Cardiac muscle cell (in vitro differentiated cells and primary cell): ENCODE measurements around the gene PLEKHM2. TPM values are rescaled to one million over a fixed set of nuclear protein-coding genes. Genes with fewer than 3 reads are reported as not detected.

Experiments
- DNase-seq, 2 donors: peaks; one replicate each; pipeline versions ENCODE4 v3.0.0 to v3.0.0-alpha.2; 2010 to 2017; ENCODE audit warnings: low read depth in 1 of 2, low spot score in 1 of 2
- H3K27ac ChIP-seq: fragments of 200-600 bp; sonication (generic); 2 replicates; pipeline ENCODE4 v1.5.1; 2016
- H3K27me3 ChIP-seq: fragments of 200-600 bp; sonication (generic); 2 replicates; pipeline ENCODE4 v1.6.0; 2016; ENCODE audit warnings: control low read depth
- H3K36me3 ChIP-seq: fragments of 200-600 bp; sonication (generic); 2 replicates; pipeline ENCODE4 v1.5.1; 2016; ENCODE audit warnings: control low read depth
- H3K4me1 ChIP-seq: fragments of 200-600 bp; sonication (generic); 2 replicates; pipeline ENCODE4 v1.8.1; 2017; ENCODE audit warnings: low read depth, mild to moderate bottlenecking, mixed run types
- H3K4me3 ChIP-seq: fragments of 200-600 bp; sonication (generic); 2 replicates; pipeline ENCODE4 v1.5.1; 2016; ENCODE audit warnings: mild to moderate bottlenecking
- H3K9me3 ChIP-seq: fragments of 200-600 bp; sonication (generic); 2 replicates; pipeline ENCODE4 v1.5.1; 2017; ENCODE audit warnings: low read depth, mild to moderate bottlenecking, control low read depth
- polyA plus RNA-seq: library from polyadenylated mRNA; unstranded; fragments of >200 nt; fragmentation: Nextera tagmentation; extraction: Ambion mirVana; gene quantifications from 2 replicates; pipeline ENCODE4 v1.2.1, GENCODE V29; 2016
- total RNA-seq: library from RNA; depleted of rRNA; stranded (reverse); fragments of >200 nt; gene quantifications from 2 replicates; pipeline ENCODE4 v1.2.3, GENCODE V29; 2016
- TF ChIP-seq, protein P1 (sequence below): IDR thresholded peaks from 2 replicates; pipeline ENCODE4 v1.5.1; 2012; ENCODE audit warnings: low read depth, mild to moderate bottlenecking, low read length

PLEKHM2 gene
- total and polyA plus RNA-seq, 2 experiments from 2014 or later: 56.8 to 99.8 TPM

GRCh38 chr1:15708486-15709137, 24.5 kb downstream of the PLEKHM2 start:
- no peaks in the 10 kb centered on the region for H3K9me3 ChIP-seq
- TF ChIP-seq, protein P1, sequence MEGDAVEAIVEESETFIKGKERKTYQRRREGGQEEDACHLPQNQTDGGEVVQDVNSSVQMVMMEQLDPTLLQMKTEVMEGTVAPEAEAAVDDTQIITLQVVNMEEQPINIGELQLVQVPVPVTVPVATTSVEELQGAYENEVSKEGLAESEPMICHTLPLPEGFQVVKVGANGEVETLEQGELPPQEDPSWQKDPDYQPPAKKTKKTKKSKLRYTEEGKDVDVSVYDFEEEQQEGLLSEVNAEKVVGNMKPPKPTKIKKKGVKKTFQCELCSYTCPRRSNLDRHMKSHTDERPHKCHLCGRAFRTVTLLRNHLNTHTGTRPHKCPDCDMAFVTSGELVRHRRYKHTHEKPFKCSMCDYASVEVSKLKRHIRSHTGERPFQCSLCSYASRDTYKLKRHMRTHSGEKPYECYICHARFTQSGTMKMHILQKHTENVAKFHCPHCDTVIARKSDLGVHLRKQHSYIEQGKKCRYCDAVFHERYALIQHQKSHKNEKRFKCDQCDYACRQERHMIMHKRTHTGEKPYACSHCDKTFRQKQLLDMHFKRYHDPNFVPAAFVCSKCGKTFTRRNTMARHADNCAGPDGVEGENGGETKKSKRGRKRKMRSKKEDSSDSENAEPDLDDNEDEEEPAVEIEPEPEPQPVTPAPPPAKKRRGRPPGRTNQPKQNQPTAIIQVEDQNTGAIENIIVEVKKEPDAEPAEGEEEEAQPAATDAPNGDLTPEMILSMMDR: no peak
- H3K36me3 ChIP-seq: no peaks in the 10 kb centered on the region
- H3K4me3 ChIP-seq: no peak overlapping the region
- H3K4me1 ChIP-seq: peaks cover 9% of the 10 kb centered on the region
- DNase-seq: no peak
- H3K27me3 ChIP-seq: no peaks in the 10 kb centered on the region
- no peak overlapping the region for H3K27ac ChIP-seq

- peaks cover 8% of the 10 kb centered on the region for H3K4me1 ChIP-seq
- no peaks in the 10 kb centered on the region for H3K36me3 ChIP-seq
- H3K4me3 ChIP-seq: no peak overlapping the region
- TF ChIP-seq, protein P1: no peak
- no peak for DNase-seq
- no peaks in the 10 kb centered on the region for H3K27me3 ChIP-seq
- no peak overlapping the region for H3K27ac ChIP-seq
- no peaks in the 10 kb centered on the region for H3K9me3 ChIP-seq
Measured at GRCh38 chr1:15709226-15709625, 25.1 kb downstream of the PLEKHM2 start.

DNA sequence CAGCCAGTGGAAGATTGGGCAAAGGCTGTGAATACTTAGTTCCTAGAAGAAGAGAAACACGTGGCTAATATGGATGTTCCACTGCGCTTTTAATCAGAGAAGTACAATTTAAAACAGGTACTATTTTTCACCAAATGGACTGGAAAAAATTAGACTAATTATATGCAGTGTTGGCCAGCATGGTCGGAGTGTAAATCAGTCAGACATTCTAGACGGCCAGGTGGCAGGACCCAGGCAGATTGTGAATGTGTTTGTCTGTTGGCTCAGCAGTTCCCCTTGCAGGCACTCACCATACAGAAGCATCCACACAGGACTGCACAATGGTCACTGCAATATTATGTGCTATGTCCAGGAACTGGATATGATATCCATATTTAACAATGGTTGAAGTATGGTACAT, 28.0 kb downstream of the PLEKHM2 start:
- peaks cover 8% of the 10 kb centered on the region for H3K36me3 ChIP-seq
- DNase-seq: no peak
- no peaks in the 10 kb centered on the region for H3K27me3 ChIP-seq
- H3K4me3 ChIP-seq: no peak overlapping the region
- peaks cover 18% of the 10 kb centered on the region for H3K4me1 ChIP-seq
- TF ChIP-seq, protein P1: no peak
- no peaks in the 10 kb centered on the region for H3K9me3 ChIP-seq
- no peak overlapping the region for H3K27ac ChIP-seq

- Histone ChIP-seq H3K4me1 (peaks cover 27% of the 10 kb centered on the region), H3K36me3 (peaks cover 8% of the 10 kb centered on the region), H3K27ac (peak overlapping the region; percentile 88), H3K4me3 (no peak overlapping the region), H3K9me3 (no peaks in the 10 kb centered on the region), H3K27me3 (no peaks in the 10 kb centered on the region)
- TF ChIP-seq, protein P1: no peak
- peak; percentile 72 to 84 for DNase-seq
Measured at GRCh38 chr1:15714406-15715136, 30.5 kb downstream of the PLEKHM2 start.

- H3K4me1 ChIP-seq: peaks cover 27% of the 10 kb centered on the region
- peaks cover 27% of the 10 kb centered on the region for H3K36me3 ChIP-seq
- TF ChIP-seq, protein P1: no peak
- H3K4me3 ChIP-seq: no peak overlapping the region
- H3K27me3 ChIP-seq: no peaks in the 10 kb centered on the region
- peak overlapping the region; percentile 91 for H3K27ac ChIP-seq
- DNase-seq: peak in 1 of 2 donors; percentile 69
- H3K9me3 ChIP-seq: no peaks in the 10 kb centered on the region
Measured at GRCh38 chr1:15717418-15718125, 33.5 kb downstream of the PLEKHM2 start.
